Measurements from ENCODE around the gene TMEM53. TPM values are rescaled to one million over a fixed set of nuclear protein-coding genes. Genes with fewer than 3 reads are reported as not detected.
A peak's percentile ranks its signal among the peaks of the same experiment; 100 is the strongest.

The TMEM53 gene
- total RNA-seq, result 1 to 10 TPM; 2.7 to 6.9 TPM

DNA sequence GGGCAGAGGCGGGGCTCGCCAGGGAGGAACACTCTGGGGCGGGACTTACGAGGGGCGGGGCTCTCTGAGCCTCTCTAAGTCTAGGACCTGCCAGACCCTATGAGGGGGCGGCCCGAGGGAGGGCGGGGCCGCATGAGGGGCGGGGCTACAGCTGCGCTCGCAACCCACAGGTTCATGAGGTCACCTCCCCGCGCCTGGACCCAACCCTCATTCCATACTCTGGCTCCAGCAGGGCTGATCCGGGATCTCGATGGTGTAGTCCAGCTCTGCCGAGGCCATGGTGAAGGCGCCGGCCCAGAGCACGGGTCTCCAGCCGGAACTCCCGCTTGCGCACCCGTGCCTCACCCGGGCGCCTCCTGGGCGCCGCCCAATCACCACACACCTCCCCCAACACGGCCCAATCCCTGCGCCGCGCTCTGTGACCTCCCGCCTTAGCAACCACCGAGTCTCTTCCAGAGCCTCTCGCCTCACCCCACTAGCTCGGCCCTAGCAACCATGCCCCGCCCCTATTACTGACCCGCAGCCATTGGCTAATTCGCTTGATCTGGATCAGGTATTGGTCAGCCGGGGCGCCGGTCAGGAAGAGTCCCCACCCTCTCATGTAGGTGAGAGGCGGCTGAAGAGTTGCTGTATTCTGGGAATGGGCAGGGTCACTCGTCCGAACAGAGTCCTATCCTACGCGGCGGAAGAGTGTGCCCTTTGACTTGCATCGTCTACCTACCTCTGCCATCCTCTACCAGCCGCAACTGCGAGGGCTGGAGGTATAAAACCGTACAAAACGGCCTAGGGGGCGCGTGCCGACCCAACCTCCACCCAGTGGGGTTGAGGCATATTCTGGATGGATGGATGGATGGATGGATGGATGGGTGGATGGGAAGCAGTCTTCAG is at the start of gene TMEM53, which contains the start of gene ARMH1:
TSS of gene TMEM53 (minus strand) at position 369 of the 888 bp plus-strand sequence. CDS start at position 279, 90 bp downstream.
TSS of gene ARMH1 (plus strand) at position 602 of the 888 bp plus-strand sequence. CDS start 14,984 bp downstream, outside the sequence.
- peak in 2 of 4 experiments; percentile 3 to 5 for TF ChIP-seq CTCF (IDR thresholded peaks at IDR 0.05)
- TF ChIP-seq POLR2A (IDR thresholded peaks at IDR 0.05), result peak; percentile 27
- peak; percentile 89 for TF ChIP-seq POLR2AphosphoS5 (IDR thresholded peaks at IDR 0.05)
- Histone ChIP-seq H3K4me1 (replicated peaks) (peaks cover 7% of the 10 kb centered on the region), H3K36me3 (no peaks in the 10 kb centered on the region), H3K9me3 (no peaks in the 10 kb centered on the region), H3K27me3 (replicated peaks; ENCODE audit: insufficient read depth) (no peaks in the 10 kb centered on the region), H3K27ac (peak within 1 kb of the TSS; percentile 96 to 97), H3K4me3 (peak within 1 kb of the TSS; percentile 64 to 78)
- intact Hi-C loops (cut with DNase I), result no loop called here
- under 1% methylated on average over 48 of the region's 56 CpGs for WGBS
- peak; percentile 100 for DNase-seq (ENCODE audit: low spot score)

- 90% methylated on average over 28 of the region's 28 CpGs for WGBS
- Histone ChIP-seq H3K27me3 (replicated peaks; ENCODE audit: insufficient read depth) (no peaks in the 10 kb centered on the region), H3K4me3 (no peak overlapping the region), H3K9me3 (no peaks in the 10 kb centered on the region), H3K27ac (no peak overlapping the region), H3K36me3 (no peaks in the 10 kb centered on the region), H3K4me1 (replicated peaks) (no peaks in the 10 kb centered on the region)
- intact Hi-C loops (cut with DNase I), result no loop called here
- no peak for TF ChIP-seq CTCF (IDR thresholded peaks at IDR 0.05)
- TF ChIP-seq POLR2A (IDR thresholded peaks at IDR 0.05), result no peak
- no peak for TF ChIP-seq POLR2AphosphoS5 (IDR thresholded peaks at IDR 0.05)
- DNase-seq (ENCODE audit: low spot score), result no peak
Measured at GRCh38 chr1:44723496-44724295, 49.4 kb upstream of the TMEM53 start.

DNA sequence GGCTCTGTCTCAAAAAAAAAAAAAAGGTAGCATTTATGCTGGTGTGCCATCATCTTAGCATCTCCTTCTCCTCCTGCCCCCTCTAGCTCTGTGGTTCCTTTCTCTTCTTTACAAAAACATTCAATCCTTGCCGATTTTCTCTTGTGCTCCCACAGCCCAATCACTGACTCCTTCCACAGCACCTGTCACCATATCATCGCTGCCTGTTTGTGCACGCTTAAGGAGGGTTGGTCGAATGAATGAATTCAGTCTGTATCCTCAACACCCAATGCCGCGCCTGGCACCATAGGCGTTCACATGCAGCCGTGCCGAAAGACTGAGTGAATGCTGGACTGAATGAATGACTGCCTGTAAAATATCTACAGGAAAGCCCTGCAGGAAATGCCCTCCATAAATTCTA is 48.8 kb upstream of the TMEM53 start:
- no peaks in the 10 kb centered on the region for H3K4me1 ChIP-seq (replicated peaks)
- H3K9me3 ChIP-seq, result no peaks in the 10 kb centered on the region
- H3K27me3 ChIP-seq (replicated peaks; ENCODE audit: insufficient read depth), result no peaks in the 10 kb centered on the region
- no peak overlapping the region for H3K4me3 ChIP-seq
- no peak for DNase-seq (ENCODE audit: low spot score)
- TF ChIP-seq POLR2A (IDR thresholded peaks at IDR 0.05), result no peak
- TF ChIP-seq POLR2AphosphoS5 (IDR thresholded peaks at IDR 0.05), result no peak
- no peak for TF ChIP-seq CTCF (IDR thresholded peaks at IDR 0.05)
- no peaks in the 10 kb centered on the region for H3K36me3 ChIP-seq
- H3K27ac ChIP-seq, result no peak overlapping the region
- WGBS, result 89% methylated on average over 9 of the region's 9 CpGs
- intact Hi-C loops (cut with DNase I), result no loop called here

DNA sequence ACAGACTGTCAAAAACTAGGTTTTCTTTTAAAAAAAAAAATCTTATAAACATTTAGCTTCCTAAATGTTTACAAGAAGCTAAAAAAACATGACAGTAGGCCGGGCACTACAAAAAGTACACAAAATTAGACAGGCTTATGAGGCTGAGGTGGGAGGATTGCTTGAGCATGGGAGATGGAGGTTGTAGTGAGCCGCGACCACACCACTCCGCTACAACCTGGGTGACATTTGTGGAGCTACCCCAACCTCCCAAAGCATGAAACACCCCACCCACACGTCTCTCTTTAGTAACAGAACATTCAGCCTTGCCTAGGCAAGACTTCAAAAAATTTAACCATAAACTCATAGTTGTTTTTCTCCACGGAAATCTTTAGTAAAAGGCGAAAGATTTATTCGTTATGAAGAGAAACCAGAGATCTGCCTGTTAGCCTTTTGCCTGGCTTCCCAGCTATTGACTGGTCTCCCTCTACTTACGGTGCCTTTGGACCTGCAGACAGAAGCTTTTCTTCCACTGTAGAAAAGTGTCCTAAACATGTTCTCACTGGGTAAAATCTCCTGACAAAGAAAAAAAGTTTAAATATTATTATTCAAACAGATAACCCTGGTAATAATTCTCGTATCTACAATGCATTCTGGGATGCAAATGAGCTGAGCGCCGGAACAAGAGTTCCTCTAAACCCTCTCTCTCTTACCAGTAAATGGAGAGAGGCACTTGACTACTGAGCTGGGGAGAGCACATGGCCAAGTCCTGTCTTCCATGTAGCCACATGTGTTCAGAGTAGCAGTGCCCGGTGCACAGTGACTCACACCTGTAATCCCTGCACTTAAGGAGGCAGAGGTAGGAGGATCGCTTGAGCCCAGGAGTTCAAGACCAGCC is 47.4 kb upstream of the TMEM53 start:
- H3K27me3 ChIP-seq (replicated peaks; ENCODE audit: insufficient read depth), result no peaks in the 10 kb centered on the region
- DNase-seq (ENCODE audit: low spot score), result no peak
- H3K9me3 ChIP-seq, result no peaks in the 10 kb centered on the region
- H3K4me3 ChIP-seq, result no peak overlapping the region
- 49% methylated on average over 14 of the region's 14 CpGs for WGBS
- H3K36me3 ChIP-seq, result no peaks in the 10 kb centered on the region
- H3K4me1 ChIP-seq (replicated peaks), result no peaks in the 10 kb centered on the region
- peak overlapping the region in 1 of 2 donors; percentile 14 for H3K27ac ChIP-seq
- intact Hi-C loops (cut with DNase I), result no loop called here
- TF ChIP-seq POLR2AphosphoS5 (IDR thresholded peaks at IDR 0.05) (no peak), POLR2A (IDR thresholded peaks at IDR 0.05) (peak; percentile 50)

Data from prostate gland (tissue), 2 donors.